ENCODE data around the gene GMDS. TPM values are rescaled to one million over a fixed set of nuclear protein-coding genes. Genes with fewer than 3 reads are reported as not detected.

The GMDS gene
- total and polyA plus RNA-seq, 2 experiments from 2014 or later, result 6.3 to 17.7 TPM

DNA sequence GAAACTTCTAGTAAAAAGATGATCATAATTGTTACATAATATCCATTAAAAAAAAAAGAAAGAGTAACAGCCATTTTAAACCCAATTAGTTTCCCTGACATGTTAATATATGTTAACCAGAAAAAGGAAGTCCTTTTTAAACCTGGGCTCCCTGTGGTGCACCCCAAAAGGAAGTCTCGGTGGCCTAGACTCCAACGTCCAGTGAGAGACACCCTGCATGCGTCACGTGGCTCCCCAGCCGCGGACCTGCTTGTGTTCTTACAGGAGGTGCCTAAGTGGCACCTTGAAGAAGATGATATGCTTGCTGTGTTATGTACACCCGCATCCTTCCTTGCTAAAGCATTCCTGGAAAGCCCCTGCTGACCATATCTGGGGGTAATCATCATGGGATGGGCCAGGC lies 585.6 kb downstream of the GMDS start:
- no peaks in the 10 kb centered on the region for H3K36me3 ChIP-seq
- H3K27me3 ChIP-seq, result no peaks in the 10 kb centered on the region
- TF ChIP-seq, protein P1, sequence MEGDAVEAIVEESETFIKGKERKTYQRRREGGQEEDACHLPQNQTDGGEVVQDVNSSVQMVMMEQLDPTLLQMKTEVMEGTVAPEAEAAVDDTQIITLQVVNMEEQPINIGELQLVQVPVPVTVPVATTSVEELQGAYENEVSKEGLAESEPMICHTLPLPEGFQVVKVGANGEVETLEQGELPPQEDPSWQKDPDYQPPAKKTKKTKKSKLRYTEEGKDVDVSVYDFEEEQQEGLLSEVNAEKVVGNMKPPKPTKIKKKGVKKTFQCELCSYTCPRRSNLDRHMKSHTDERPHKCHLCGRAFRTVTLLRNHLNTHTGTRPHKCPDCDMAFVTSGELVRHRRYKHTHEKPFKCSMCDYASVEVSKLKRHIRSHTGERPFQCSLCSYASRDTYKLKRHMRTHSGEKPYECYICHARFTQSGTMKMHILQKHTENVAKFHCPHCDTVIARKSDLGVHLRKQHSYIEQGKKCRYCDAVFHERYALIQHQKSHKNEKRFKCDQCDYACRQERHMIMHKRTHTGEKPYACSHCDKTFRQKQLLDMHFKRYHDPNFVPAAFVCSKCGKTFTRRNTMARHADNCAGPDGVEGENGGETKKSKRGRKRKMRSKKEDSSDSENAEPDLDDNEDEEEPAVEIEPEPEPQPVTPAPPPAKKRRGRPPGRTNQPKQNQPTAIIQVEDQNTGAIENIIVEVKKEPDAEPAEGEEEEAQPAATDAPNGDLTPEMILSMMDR (IDR thresholded peaks at IDR 0.05; ENCODE audit: low read depth, low read length), result no peak
- peaks cover 6% of the 10 kb centered on the region for H3K4me1 ChIP-seq (ENCODE audit: low read depth)
- H3K27ac ChIP-seq, result no peak overlapping the region
- DNase-seq (ENCODE audit: low read depth in 1 of 2, low spot score in 1 of 2), result no peak
- no peak overlapping the region for H3K4me3 ChIP-seq
- no peaks in the 10 kb centered on the region for H3K9me3 ChIP-seq (ENCODE audit: low read depth)

- H3K27me3 ChIP-seq, result no peaks in the 10 kb centered on the region
- no peak for DNase-seq (ENCODE audit: low read depth in 1 of 2, low spot score in 1 of 2)
These were observed 587.0 kb downstream of the GMDS start for GRCh38 chr6:1658212-1659005.

GRCh38 chr6:1657771-1658165 lies 587.6 kb downstream of the GMDS start:
- no peak for DNase-seq (ENCODE audit: low read depth in 1 of 2, low spot score in 1 of 2)
- Histone ChIP-seq H3K4me3 (no peak overlapping the region), H3K27me3 (no peaks in the 10 kb centered on the region), H3K4me1 (ENCODE audit: low read depth) (peaks cover 6% of the 10 kb centered on the region), H3K27ac (no peak overlapping the region), H3K9me3 (ENCODE audit: low read depth) (no peaks in the 10 kb centered on the region), H3K36me3 (no peaks in the 10 kb centered on the region)
- TF ChIP-seq, protein P1 (IDR thresholded peaks at IDR 0.05; ENCODE audit: low read depth, low read length), result no peak

More at GRCh38 chr6:1658212-1659005, 587.0 kb downstream of the GMDS start:
- H3K36me3 ChIP-seq, result no peaks in the 10 kb centered on the region
- peaks cover 6% of the 10 kb centered on the region for H3K4me1 ChIP-seq (ENCODE audit: low read depth)
- TF ChIP-seq, protein P1 (IDR thresholded peaks at IDR 0.05; ENCODE audit: low read depth, low read length), result no peak
- H3K9me3 ChIP-seq (ENCODE audit: low read depth), result no peaks in the 10 kb centered on the region
- no peak overlapping the region for H3K4me3 ChIP-seq
- no peak overlapping the region for H3K27ac ChIP-seq

DNA sequence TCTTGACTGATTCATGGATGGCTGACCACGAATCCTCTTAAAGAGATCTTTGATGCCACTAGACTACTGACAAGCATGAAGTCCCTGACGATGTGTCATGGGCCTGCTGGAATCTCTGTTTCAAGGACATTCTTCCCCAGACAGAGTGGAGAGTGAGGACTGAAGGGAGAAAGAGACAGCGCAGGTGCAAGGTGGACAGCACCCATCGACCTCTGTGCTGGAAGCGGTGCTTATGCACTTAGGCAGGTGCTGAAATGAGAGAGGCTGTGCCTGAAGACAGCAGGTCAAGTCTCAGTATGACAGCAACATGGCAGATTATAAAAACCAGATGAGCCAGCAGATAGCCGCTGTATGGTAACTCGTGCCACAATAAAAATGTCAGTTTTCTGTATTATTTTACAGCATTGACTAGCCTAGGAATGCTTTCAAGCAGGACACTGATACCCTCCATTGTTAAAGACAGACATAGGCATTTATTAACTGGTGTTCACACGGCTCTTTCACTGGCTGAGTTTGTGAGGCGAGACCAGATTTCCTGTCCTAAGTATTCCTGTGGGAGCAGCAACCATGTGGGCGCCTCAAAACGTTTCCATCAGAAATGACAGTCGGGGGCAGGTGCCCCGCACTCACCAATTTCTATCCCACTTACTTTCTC lies 588.2 kb downstream of the GMDS start:
- no peaks in the 10 kb centered on the region for H3K9me3 ChIP-seq (ENCODE audit: low read depth)
- TF ChIP-seq, protein P1 (IDR thresholded peaks at IDR 0.05; ENCODE audit: low read depth, low read length), result no peak
- peak in 1 of 2 donors; percentile 42 for DNase-seq (ENCODE audit: low read depth in 1 of 2, low spot score in 1 of 2)
- H3K4me3 ChIP-seq, result no peak overlapping the region
- H3K27me3 ChIP-seq, result no peaks in the 10 kb centered on the region
- no peaks in the 10 kb centered on the region for H3K36me3 ChIP-seq
- no peak overlapping the region for H3K27ac ChIP-seq
- peaks cover 6% of the 10 kb centered on the region for H3K4me1 ChIP-seq (ENCODE audit: low read depth)

GRCh38 chr6:1654054-1654453 lies 591.4 kb downstream of the GMDS start:
- no peak for DNase-seq (ENCODE audit: low read depth in 1 of 2, low spot score in 1 of 2)
- Histone ChIP-seq H3K9me3 (ENCODE audit: low read depth) (no peaks in the 10 kb centered on the region), H3K4me3 (no peak overlapping the region), H3K36me3 (no peaks in the 10 kb centered on the region), H3K27me3 (no peaks in the 10 kb centered on the region), H3K4me1 (ENCODE audit: low read depth) (peaks cover 6% of the 10 kb centered on the region), H3K27ac (no peak overlapping the region)
- TF ChIP-seq, protein P1 (IDR thresholded peaks at IDR 0.05; ENCODE audit: low read depth, low read length), result no peak
